PFSK-1 (cell line): ENCODE measurements around the gene NDFIP1.

Source experiments
- POLR2AphosphoS5 ChIP-seq: IDR thresholded peaks from 2 replicates; pipeline ENCODE4 v1.6.1; 2012; ENCODE audit warnings: low read depth, mild to moderate bottlenecking, control low read depth, low read length, moderate library complexity
- TF ChIP-seq, protein P1 (sequence below), 2 experiments: IDR thresholded peaks; 2 replicates each; pipeline versions ENCODE4 v1.6.1 to v1.8.0; 2011 to 2012; ENCODE audit warnings: low read depth in 2 of 2, low read length in 2 of 2, control low read depth in 1 of 2, inconsistent platforms in 1 of 2, mild to moderate bottlenecking in 1 of 2, moderate library complexity in 1 of 2; ENCODE audit not compliant: insufficient read depth in 1 of 2

DNA sequence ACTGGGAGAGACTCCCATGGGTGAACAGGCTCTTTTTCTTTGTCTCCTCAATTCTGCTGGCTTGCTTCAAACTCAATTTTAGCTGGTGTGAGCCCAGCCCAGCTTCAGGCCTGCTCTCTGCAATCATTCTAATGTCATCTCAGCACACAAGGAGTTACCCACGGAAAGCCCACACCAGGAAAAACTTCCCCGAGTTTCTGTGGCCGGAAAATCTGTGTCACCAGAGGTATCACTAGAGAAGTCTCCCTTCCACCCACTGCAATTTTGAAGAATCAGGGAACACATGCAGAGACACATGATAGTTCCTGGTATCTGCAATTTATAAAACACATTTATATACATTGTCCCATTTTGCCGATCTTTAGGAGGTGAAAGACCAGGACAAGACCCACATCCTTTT, 13.5 kb upstream of the NDFIP1 start:
- TF ChIP-seq, protein P1, sequence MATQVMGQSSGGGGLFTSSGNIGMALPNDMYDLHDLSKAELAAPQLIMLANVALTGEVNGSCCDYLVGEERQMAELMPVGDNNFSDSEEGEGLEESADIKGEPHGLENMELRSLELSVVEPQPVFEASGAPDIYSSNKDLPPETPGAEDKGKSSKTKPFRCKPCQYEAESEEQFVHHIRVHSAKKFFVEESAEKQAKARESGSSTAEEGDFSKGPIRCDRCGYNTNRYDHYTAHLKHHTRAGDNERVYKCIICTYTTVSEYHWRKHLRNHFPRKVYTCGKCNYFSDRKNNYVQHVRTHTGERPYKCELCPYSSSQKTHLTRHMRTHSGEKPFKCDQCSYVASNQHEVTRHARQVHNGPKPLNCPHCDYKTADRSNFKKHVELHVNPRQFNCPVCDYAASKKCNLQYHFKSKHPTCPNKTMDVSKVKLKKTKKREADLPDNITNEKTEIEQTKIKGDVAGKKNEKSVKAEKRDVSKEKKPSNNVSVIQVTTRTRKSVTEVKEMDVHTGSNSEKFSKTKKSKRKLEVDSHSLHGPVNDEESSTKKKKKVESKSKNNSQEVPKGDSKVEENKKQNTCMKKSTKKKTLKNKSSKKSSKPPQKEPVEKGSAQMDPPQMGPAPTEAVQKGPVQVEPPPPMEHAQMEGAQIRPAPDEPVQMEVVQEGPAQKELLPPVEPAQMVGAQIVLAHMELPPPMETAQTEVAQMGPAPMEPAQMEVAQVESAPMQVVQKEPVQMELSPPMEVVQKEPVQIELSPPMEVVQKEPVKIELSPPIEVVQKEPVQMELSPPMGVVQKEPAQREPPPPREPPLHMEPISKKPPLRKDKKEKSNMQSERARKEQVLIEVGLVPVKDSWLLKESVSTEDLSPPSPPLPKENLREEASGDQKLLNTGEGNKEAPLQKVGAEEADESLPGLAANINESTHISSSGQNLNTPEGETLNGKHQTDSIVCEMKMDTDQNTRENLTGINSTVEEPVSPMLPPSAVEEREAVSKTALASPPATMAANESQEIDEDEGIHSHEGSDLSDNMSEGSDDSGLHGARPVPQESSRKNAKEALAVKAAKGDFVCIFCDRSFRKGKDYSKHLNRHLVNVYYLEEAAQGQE (IDR thresholded peaks at IDR 0.05; ENCODE audit: insufficient read depth in 1 of 2, low read depth in 2 of 2, low read length in 2 of 2): no peak
- no peak for TF ChIP-seq POLR2AphosphoS5
